Left kidney (tissue), 2 donors: ENCODE data around the gene GNAT1. TPM values are rescaled to one million over a fixed set of nuclear protein-coding genes. Genes with fewer than 3 reads are reported as not detected.
"Not testable (repeated sequence)": the region's sequence is repeated elsewhere in the genome, so short reads cannot be mapped to it uniquely, and the experiment has no call there.

Experiments
- DNase-seq: peaks from one replicate; pipeline ENCODE4 v3.0.0-alpha.2; 2013
- polyA plus RNA-seq: library from polyadenylated mRNA; unstranded; fragments of 120-200 nt; gene quantifications from one replicate; pipeline ENCODE4 v1.2.1, GENCODE V29; 2013; ENCODE audit not compliant: insufficient read length

The GNAT1 gene
- polyA plus RNA-seq, 1 donor, result not detected

DNA sequence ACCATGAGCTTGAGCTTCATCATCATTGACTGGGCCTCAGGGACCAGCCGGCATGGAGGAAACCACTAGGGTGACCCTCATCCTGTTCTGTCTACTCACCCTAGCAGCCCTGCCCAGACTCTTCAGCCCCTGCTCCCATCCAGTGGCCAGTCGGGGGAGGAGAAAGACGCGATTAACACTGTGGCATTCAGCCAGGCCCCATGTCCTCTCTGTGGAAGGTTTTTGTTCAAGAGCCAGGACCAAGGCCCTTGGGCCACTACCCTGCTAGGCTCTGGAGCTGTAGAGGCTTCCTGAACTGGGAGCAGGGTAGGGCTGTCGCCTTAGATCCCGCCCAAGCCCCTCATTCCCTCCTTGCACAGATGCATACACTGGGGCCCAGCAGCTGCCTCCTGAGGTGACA, 28.7 kb downstream of the GNAT1 start:
- DNase-seq, result no peak

- no peak for DNase-seq
These were observed 29.6 kb downstream of the GNAT1 start for GRCh38 chr3:50221051-50221410.

GRCh38 chr3:50221411-50222168, 30.2 kb downstream of the GNAT1 start:
- no peak for DNase-seq

GRCh38 chr3:50222169-50222528, 30.7 kb downstream of the GNAT1 start:
- DNase-seq, result no peak

DNA sequence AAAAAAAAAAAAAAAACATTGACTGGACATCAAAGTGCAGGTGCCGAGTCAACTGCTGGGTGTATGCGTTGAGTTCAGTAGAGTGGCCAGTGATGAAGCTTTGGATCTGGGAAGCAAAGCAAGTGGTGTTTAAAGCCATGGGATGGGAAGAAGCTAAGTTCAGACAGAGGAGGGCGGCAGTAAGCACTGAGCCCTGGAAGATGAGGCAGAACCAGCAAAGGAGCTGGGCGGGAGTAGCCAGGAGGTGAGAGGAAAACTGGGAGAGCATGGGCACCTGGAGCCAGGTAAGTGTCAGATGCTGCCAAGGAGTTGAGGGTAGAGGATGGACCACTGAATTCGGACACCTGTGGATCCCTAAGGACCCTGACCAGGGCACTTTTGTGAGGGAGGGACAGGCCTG, 33.2 kb downstream of the GNAT1 start:
- no peak for DNase-seq

- no peak for DNase-seq
These were observed 35.5 kb downstream of the GNAT1 start for GRCh38 chr3:50226888-50227389.

GRCh38 chr3:50227390-50228183, 36.2 kb downstream of the GNAT1 start:
- peak; percentile 95 for DNase-seq

GRCh38 chr3:50228184-50228763, 36.9 kb downstream of the GNAT1 start:
- not testable (repeated sequence) for DNase-seq

DNA sequence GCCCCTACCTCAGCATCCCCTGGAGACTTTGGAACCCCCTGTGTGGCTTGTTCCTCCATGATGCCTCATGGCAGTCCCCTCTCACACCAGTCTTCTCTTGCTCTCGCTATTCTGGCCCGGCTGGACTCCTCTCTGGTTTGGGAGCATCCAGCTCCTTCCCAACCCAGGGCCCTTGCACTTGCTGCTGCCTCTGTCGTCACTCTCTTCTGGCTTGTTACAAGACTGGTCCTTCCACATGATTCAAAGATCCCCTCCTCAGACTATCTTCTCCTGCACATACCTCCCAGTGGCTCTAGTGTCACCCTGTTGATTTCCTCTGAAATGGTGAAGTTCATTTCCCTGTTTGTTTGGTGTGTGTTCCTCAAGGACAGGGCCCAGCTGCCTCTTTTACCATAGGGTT, 38.1 kb downstream of the GNAT1 start:
- no peak for DNase-seq

GRCh38 chr3:50230104-50230793, 38.8 kb downstream of the GNAT1 start:
- DNase-seq, result no peak

DNA sequence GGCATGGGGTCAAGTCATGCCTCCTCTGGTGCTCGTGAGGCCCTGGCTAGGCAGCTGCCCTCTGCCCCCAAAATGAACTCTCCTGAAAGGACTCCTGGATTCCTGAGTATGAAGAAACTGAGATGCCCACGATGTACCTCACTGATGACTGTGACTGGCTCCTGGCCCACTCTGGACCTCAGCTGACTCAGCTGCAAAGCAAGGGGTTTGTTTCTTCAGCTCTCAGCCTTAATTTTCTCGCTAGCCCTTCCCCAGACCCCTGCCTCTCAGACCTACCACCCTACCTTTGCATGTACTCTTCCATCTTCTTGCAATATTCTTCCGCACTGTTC, 39.4 kb downstream of the GNAT1 start:
- DNase-seq, result no peak

- no peak for DNase-seq
These were observed 40.2 kb downstream of the GNAT1 start for GRCh38 chr3:50231581-50231980.

DNA sequence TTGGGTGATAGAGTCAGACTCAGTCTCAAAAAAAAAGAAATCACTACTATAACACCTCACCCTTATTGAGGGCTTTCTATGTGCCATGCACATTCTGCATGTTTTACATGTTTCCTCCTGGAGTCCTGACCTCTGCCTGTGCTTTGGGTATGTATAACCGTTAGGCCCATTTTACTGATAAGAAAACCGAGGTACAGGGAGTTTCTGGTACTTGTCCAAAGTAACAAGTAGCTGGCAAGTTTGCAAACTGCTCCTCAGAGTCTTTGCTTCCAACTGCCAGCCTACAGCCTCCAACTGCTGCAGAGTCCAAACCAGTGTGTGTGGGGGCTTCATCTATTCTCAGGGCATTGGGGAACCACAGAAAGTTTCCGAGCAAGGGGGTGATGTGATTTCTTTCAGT, 40.9 kb downstream of the GNAT1 start:
- DNase-seq, result no peak

DNA sequence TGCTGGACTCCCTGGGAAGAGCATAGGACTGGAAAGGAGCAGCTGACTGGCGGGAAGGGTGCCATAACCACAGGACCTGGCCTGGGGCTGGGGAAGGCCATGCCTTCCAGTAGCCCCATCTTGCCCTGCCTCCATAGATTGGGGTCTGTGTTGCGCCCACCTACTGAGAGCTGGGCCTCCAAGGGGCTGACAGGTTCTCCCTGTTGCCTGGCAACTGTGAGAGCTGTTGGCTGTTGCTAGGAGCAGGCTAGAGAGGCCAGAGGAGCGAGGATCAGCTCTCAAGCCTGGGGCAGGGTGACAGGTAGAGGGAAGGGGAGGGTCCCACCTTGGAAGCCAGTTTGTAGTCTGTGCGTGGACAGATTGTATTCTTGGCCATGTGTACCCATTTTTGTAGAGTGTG, 41.8 kb downstream of the GNAT1 start:
- no peak for DNase-seq

DNA sequence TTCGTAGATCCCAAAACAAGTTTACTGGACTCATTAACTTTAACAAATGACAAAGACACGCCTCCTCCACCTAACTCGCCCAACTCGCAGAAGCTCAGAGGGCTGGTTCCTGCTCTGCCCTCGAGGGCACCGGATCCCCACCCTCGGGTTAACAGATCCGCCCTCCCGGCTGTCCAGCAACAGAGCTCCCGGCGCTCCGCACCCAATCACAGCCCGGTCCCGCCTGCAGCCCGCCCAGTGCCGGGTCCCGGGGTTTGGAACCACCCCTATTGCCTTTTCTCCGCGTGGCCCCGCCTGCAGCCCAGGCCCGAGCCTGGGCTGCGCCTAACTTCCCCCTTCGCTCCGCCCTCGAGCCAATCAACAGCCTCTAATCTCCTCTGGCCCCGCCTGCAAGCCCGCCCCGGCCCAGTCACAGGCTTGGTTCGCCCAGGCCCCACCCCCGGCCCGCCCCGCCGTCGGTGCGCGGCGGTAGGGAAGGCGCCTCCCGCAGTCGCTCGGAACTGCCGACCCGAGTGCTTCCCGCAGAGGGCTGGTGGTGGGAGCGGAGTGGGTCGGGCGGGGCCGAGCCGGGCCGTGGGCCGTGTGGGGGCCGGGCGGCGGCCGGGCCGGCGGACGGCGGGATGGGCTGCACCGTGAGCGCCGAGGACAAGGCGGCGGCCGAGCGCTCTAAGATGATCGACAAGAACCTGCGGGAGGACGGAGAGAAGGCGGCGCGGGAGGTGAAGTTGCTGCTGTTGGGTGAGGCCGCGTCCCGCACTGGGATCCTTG, 44.5 kb downstream of the GNAT1 start, which contains the start of gene GNAI2:
Gene GNAI2 (plus strand): TSS at position 489 of the 768 bp plus-strand sequence. CDS start 132 bp downstream, at position 621.
- DNase-seq, result peak; percentile 98

DNA sequence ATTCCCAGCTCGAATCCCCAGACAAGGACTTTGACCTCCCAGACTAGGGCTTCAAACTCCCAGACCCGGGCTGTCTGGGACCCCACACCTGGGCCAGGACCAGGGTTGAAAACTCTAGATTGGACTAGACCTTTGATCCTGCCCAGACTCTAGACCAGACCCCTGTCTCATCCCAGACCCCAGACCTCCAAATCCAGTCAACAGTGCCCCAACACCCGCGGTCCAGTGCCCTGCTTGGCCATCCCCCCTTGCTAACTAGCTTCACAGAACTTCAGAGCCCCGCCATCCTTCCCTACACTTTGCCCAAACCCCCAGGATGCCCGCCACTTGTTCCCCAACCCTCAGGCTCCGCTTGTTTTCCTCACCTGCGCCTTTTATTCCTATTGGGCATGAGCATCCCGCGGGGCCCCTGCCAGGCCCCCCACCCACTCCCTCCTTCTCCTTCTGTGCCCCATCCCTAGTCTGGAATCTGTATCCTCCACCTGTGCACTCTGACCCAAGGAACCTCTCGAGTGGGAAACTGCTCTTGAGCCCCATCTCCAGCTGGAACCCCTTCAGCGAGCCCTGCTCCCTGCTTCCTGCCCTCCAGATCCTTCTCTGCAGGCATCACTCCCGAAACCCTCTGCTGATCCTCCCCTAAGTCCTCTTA, 45.2 kb downstream of the GNAT1 start:
- no peak for DNase-seq

- no peak for DNase-seq
These were observed 45.8 kb downstream of the GNAT1 start for GRCh38 chr3:50237133-50237651.

DNA sequence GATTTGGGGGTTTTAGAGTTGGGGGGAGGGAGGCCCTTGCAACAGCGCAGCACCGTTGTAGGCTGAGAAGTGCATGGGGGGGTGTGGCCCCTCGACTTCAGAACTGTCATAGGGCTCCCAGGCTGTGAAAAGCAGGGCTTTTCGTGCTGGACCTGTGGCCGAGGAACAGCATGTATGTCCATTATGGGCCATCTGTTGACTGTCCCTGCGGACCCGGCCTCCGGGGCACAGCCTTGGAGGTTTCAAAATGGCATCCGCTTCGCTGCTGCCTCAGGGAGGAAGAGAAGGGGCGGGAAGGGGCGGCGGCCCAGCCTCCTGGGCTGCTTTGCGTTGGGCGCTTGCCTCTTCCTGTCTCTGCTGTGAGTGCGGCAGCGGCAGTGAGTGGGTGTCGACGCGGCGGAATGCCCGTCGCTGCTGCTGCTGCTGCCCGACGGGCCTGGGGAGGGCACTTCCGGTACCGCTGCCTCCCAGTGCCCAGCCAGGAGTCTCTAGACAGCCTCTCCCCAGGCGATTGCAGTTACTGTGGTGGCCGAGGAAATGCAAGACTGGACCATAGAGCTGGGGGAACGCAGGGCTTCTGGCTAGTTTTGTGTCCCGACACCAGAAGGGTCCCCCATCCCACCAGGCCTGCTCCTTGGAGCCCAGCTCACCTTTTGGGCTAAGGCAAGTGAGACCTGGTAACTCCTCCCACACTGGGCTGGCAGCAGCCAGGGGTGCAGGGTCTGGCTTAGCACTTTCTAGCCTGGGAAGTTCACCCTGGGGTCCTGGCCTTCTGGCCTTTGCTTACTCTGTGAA, 46.5 kb downstream of the GNAT1 start:
- DNase-seq, result no peak

- no peak for DNase-seq
These were observed 47.2 kb downstream of the GNAT1 start for GRCh38 chr3:50238549-50239026.

DNA sequence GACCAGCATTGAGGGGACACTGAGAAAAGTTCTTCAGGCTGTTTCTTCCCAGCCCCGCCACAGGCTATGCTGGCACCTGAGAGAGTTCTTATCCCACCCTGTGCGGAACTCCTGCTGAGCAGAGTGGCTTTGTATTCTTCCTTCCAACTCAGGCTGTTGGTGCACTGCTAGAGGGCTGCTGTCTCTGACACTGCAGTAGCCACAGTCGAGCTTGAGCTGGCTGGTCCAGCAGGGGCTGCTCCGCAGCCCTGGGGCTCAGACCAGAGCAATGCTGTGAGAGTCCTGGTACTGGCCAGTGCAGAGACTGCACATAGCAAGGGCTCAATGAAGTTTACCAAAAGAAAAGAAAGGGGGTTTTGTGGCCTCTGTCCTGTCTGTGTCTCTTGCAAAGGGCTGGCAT, 48.2 kb downstream of the GNAT1 start:
- DNase-seq, result no peak
